Natural killer cell treated with Interleukin-12 subunit alpha and Interleukin-12 subunit beta and Interleukin-15 and Interleukin-18, amount 100 ng/mL, for 72 hours (primary cell): ENCODE data around the gene FN3KRP. TPM values are rescaled to one million over a fixed set of nuclear protein-coding genes. Genes with fewer than 3 reads are reported as not detected.

Experiments used
- ATAC-seq, 2 donors: fragments of 150-1000 bp; cut with Tn5 transposase in 1 of 2; sonication (Bioruptor Pico), chemical (Tn5 transposase) in 1 of 2; 2 replicates each; pipeline ENCODE4 v1.10.0; 2021
- DNase-seq: peaks from one replicate; pipeline ENCODE4 v3.0.0; 2022; ENCODE audit warnings: low spot score
- H3K27ac Mint-ChIP-seq, 2 donors: 1 replicate in 1 of 2; 2 replicates in 1 of 2; pipeline ENCODE4 v1.8.0; 2022; ENCODE audit warnings: mixed read lengths in 2 of 2, mild to moderate bottlenecking in 1 of 2, moderate library complexity in 1 of 2
- H3K27me3 Mint-ChIP-seq, 2 donors: 1 replicate in 1 of 2; 2 replicates in 1 of 2; pipeline ENCODE4 v1.8.0; 2022; ENCODE audit warnings: mixed read lengths in 2 of 2
- H3K36me3 Mint-ChIP-seq: one replicate; pipeline ENCODE4 v1.8.0; 2022; ENCODE audit warnings: mixed read lengths
- H3K4me1 Mint-ChIP-seq, 2 donors: 1 replicate in 1 of 2; 2 replicates in 1 of 2; pipeline ENCODE4 v1.8.0; 2022; ENCODE audit warnings: low read depth in 2 of 2, mixed read lengths in 2 of 2, mild to moderate bottlenecking in 1 of 2
- H3K4me3 Mint-ChIP-seq: one replicate; pipeline ENCODE4 v1.8.0; 2022; ENCODE audit warnings: mixed read lengths
- H3K9me3 Mint-ChIP-seq: 2 replicates; pipeline ENCODE4 v1.8.0; 2022; ENCODE audit warnings: mixed read lengths
- total RNA-seq, 2 donors: library from RNA; stranded (reverse); gene quantifications; one replicate each; pipeline ENCODE4 v1.2.3, GENCODE V29; 2022

FN3KRP gene
- total RNA-seq, 2 donors from 2014 or later = 29.4 to 48.4 TPM

- Mint-ChIP-seq H3K4me3 (no peak overlapping the region), H3K36me3 (peaks cover 8% of the 10 kb centered on the region), H3K27me3 (no peaks in the 10 kb centered on the region), H3K27ac (no peak overlapping the region), H3K9me3 (no peaks in the 10 kb centered on the region), H3K4me1 (no peaks in the 10 kb centered on the region)
- no peak for DNase-seq
- ATAC-seq = no peak
Observed at GRCh38 chr17:82679586-82680465, 36.7 kb upstream of the FN3KRP start.

- Mint-ChIP-seq H3K4me1 (no peaks in the 10 kb centered on the region), H3K9me3 (no peaks in the 10 kb centered on the region), H3K36me3 (peaks cover 8% of the 10 kb centered on the region), H3K27me3 (no peaks in the 10 kb centered on the region), H3K27ac (no peak overlapping the region), H3K4me3 (no peak overlapping the region)
- ATAC-seq (no peak), DNase-seq (no peak)
Observed at GRCh38 chr17:82681547-82681946, 35.0 kb upstream of the FN3KRP start.

GRCh38 chr17:82683534-82683933, 33.0 kb upstream of the FN3KRP start:
- no peak overlapping the region for H3K27ac Mint-ChIP-seq
- no peaks in the 10 kb centered on the region for H3K27me3 Mint-ChIP-seq
- H3K4me1 Mint-ChIP-seq = no peaks in the 10 kb centered on the region
- H3K4me3 Mint-ChIP-seq = no peak overlapping the region
- H3K36me3 Mint-ChIP-seq = peaks cover 8% of the 10 kb centered on the region
- ATAC-seq (no peak), DNase-seq (no peak)
- no peaks in the 10 kb centered on the region for H3K9me3 Mint-ChIP-seq

DNA sequence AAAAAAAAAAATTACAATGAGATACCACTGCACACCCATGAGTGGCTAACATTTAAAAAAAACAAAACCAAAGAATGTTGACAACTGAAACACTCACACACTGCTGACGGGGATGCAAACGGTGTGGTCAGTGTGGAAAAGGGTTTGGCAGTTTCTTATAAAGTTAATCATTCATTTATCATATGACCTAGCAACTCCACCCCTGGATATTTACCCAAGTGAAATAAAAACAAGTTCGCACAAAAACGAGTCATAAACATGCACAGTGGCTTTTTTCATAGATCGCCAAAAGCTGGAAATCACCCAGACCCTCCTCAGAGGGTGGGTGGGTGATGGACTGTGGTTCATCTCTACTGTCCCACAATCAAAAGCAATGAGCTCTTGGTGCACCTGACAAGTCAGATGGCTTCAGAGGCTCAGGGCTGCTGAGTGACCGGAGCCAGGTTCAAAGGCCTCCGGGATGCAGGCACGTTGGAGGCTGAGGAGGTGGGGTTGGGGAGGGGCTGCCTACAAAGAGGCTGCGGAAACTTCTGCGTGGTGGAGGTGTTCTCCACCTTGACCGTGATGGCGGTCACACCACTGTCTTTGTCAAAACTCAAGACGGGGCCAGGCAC, 32.2 kb upstream of the FN3KRP start:
- DNase-seq (no peak), ATAC-seq (no peak)
- peaks cover 8% of the 10 kb centered on the region for H3K36me3 Mint-ChIP-seq
- H3K27ac Mint-ChIP-seq = no peak overlapping the region
- H3K4me1 Mint-ChIP-seq = no peaks in the 10 kb centered on the region
- H3K9me3 Mint-ChIP-seq = no peaks in the 10 kb centered on the region
- H3K4me3 Mint-ChIP-seq = no peak overlapping the region
- H3K27me3 Mint-ChIP-seq = no peaks in the 10 kb centered on the region

DNA sequence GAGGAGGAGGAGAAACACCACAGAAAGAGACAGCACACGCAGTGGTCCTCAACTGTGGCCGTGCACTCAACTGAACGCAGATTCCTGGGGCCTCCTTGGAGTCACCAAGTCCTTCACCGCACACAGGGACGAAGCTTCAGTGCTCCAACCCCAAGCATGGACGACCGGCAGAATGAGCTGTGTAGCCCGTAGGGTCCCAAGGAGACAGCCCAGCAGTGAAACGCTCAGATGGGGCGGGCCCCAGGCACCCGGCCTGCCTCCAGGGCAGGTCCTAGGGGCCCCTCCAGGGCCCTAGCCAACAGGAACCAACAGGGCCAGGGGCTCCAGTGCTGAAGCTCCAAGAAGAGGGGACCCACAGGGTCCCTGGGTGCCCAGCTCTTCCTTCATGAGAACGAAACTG, 31.2 kb upstream of the FN3KRP start:
- no peaks in the 10 kb centered on the region for H3K4me1 Mint-ChIP-seq
- DNase-seq (no peak), ATAC-seq (peak in 1 of 2 donors; percentile 36)
- H3K27ac Mint-ChIP-seq = no peak overlapping the region
- H3K4me3 Mint-ChIP-seq = no peak overlapping the region
- H3K36me3 Mint-ChIP-seq = peaks cover 13% of the 10 kb centered on the region
- no peaks in the 10 kb centered on the region for H3K27me3 Mint-ChIP-seq
- H3K9me3 Mint-ChIP-seq = no peaks in the 10 kb centered on the region

DNA sequence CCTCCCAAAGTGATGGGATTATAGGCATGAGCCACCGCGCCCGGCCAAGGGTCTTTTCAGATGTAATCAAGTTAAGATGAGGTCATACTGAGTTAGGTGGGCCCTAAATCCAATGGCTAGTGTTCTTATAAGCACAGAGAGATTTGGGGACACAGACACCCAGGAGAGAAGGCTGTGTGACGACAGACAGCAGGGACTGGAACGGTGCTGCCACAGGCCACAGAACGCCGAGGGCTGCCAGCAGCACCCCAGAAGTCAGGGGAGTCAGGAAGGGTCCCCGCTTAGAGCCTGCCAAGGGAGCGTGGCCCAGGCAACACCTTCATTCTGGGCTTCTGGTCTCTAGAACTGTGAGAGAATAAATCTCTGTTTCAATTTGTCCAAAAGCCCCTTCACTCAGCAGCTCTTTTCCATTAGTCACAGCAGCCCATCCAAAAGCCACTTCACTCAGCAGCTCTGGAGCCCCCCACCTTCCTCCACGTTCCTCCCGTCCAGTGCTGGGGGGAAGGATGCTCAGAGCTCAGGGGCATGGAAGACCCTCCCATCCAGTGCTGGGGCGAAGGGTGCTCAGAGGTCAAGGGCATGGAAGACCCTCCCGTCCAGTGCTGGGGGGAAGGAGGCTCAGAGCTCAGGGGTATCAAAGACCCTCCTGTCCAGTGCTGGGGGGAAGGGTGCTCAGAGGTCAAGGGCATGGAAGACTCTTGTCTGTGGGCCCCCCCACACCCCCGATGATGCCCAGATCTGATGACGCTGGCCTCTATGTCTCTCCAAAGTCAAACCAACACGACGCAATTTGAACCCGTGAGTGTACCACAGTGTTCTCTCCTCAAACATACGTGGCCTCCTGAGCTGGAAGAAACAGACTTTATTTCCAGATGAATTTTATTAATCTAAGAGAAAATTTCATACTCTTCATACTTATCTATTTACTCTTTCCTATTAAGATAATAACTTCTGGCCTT, 29.9 kb upstream of the FN3KRP start:
- no peak for DNase-seq

GRCh38 chr17:82687375-82687861, 29.1 kb upstream of the FN3KRP start:
- H3K27ac Mint-ChIP-seq = no peak overlapping the region
- DNase-seq (no peak), ATAC-seq (no peak)
- no peaks in the 10 kb centered on the region for H3K27me3 Mint-ChIP-seq
- H3K4me1 Mint-ChIP-seq = peaks cover 0 to 4% of the 10 kb centered on the region in 2 donors
- no peak overlapping the region for H3K4me3 Mint-ChIP-seq
- H3K9me3 Mint-ChIP-seq = no peaks in the 10 kb centered on the region
- peaks cover 4% of the 10 kb centered on the region for H3K36me3 Mint-ChIP-seq

More for the DNA sequence above, 29.9 kb upstream of the FN3KRP start:
- ATAC-seq = no peak
- Mint-ChIP-seq H3K4me3 (no peak overlapping the region), H3K27ac (no peak overlapping the region), H3K27me3 (no peaks in the 10 kb centered on the region), H3K9me3 (no peaks in the 10 kb centered on the region), H3K36me3 (peaks cover 11% of the 10 kb centered on the region), H3K4me1 (peaks cover 0 to 3% of the 10 kb centered on the region in 2 donors)

GRCh38 chr17:82687871-82688270, 28.6 kb upstream of the FN3KRP start:
- Mint-ChIP-seq H3K4me1 (peaks cover 0 to 4% of the 10 kb centered on the region in 2 donors), H3K4me3 (no peak overlapping the region), H3K36me3 (peaks cover 4% of the 10 kb centered on the region), H3K9me3 (no peaks in the 10 kb centered on the region), H3K27me3 (no peaks in the 10 kb centered on the region), H3K27ac (no peak overlapping the region)
- no peak for ATAC-seq
- no peak for DNase-seq

- Mint-ChIP-seq H3K9me3 (no peaks in the 10 kb centered on the region), H3K36me3 (peaks cover 6% of the 10 kb centered on the region), H3K27ac (no peak overlapping the region), H3K4me3 (no peak overlapping the region), H3K4me1 (peaks cover 0 to 4% of the 10 kb centered on the region in 2 donors), H3K27me3 (no peaks in the 10 kb centered on the region)
- DNase-seq (no peak), ATAC-seq (peak in 1 of 2 donors; percentile 36)
Observed at GRCh38 chr17:82689077-82689476, 27.4 kb upstream of the FN3KRP start.

- no peak for ATAC-seq
- H3K4me3 Mint-ChIP-seq = no peak overlapping the region
Observed at GRCh38 chr17:82690786-82691489, 25.6 kb upstream of the FN3KRP start.

DNA sequence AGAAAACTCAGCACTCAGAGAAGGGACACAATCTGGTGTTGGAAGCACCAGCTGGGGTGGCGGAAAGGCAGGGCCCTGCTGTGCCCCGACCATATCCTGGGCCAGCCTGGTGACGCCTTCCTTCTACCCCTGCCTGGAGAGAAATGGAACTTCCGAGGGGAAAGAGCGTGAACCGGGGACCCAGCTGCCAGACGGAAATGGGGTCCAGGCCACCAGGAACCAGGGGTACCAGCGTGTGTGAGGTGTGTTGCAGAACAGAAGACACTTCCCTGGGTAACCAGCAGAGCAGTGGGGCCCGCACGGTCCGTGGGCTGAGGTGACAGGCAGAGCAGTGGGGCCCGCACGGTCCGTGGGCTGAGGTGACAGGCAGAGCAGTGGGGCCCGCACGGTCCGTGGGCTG, 24.8 kb upstream of the FN3KRP start:
- H3K9me3 Mint-ChIP-seq = peaks cover 5% of the 10 kb centered on the region
- peaks cover 0 to 4% of the 10 kb centered on the region in 2 donors for H3K4me1 Mint-ChIP-seq
- H3K4me3 Mint-ChIP-seq = no peak overlapping the region
- no peak overlapping the region for H3K27ac Mint-ChIP-seq
- ATAC-seq (no peak), DNase-seq (no peak)
- peaks cover 0 to 3% of the 10 kb centered on the region in 2 donors for H3K27me3 Mint-ChIP-seq
- H3K36me3 Mint-ChIP-seq = peaks cover 13% of the 10 kb centered on the region

More at GRCh38 chr17:82690786-82691489, 25.6 kb upstream of the FN3KRP start:
- DNase-seq = no peak
- Mint-ChIP-seq H3K27me3 (no peaks in the 10 kb centered on the region), H3K27ac (no peak overlapping the region), H3K9me3 (peaks cover 5% of the 10 kb centered on the region), H3K36me3 (peaks cover 13% of the 10 kb centered on the region), H3K4me1 (peaks cover 0 to 4% of the 10 kb centered on the region in 2 donors)

DNA sequence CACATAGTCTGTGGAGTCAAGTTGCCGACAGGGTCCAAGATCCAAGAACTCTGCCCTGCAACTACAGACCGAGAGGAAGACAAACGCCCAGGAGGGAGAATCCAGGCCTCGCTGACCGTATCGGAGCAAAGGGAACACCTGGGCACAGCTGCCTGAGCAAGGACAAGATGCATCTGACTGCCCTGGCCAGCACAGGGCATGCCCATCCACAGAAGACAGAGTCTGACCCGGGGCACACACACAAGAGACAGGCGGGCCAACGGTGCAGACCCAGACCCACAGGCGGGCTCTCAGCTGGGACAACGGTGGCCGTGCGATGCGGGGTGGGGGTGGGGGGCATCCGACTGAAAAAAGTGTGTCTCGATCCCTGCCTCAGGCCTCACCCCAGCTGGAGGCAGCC, 24.2 kb upstream of the FN3KRP start:
- Mint-ChIP-seq H3K4me1 (peaks cover 0 to 4% of the 10 kb centered on the region in 2 donors), H3K4me3 (no peak overlapping the region), H3K9me3 (peaks cover 5% of the 10 kb centered on the region), H3K27me3 (peaks cover 0 to 3% of the 10 kb centered on the region in 2 donors), H3K27ac (no peak overlapping the region), H3K36me3 (peaks cover 13% of the 10 kb centered on the region)
- no peak for ATAC-seq
- DNase-seq = no peak
